Stimulated activated CD4-positive, alpha-beta T cell treated with anti-CD3 and anti-CD28 coated beads, Interleukin-15, amount 100 ng/mL, for 1 hour (primary cell): Measurements from ENCODE around the gene ITM2A.

Source experiments
- DNase-seq, 2 donors: peaks; one replicate each; pipeline ENCODE4 v3.0.0-alpha.2; 2020; ENCODE audit warnings: low read depth in 1 of 2, low spot score in 1 of 2

ITM2A gene

DNA sequence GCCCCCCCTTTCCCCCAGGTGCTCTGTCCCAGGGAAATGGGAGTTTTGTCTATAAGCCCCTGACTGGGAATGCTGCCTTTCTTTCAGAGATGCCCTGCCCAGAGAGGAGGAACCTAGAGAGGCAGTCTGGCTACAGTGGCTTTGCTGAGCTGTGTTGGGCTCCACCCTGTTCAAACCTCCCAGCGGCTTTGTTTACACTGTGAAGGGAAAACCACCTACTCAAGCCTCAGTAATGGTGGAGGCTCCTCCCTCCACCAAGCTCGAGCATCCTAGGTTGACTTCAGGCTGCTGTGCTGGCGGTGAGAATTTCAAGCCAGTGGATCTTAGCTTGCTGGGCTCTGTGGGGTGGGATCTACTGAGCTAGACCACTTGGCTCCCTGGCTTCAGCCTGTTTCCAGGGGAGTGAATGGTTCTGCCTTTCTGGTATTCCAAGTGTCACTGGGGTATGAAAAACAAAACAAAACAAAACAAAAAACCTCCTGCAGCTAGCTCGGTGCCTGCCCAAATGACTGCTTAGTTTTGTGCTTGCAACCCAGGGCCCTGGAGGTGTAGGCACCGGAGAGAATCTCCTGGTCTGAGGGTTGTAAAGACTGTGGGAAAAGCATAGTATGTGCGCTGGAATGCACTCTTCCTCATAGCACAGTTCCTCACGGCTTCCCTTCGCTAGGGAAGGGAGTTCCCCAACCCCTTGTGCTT lies 41.7 kb downstream of the ITM2A start:
- DNase-seq: no peak
